HL-60 (cell line): ENCODE measurements around the gene U2AF2.

Source experiments
- DNase-seq, 2 experiments: peaks; one replicate each; pipeline ENCODE4 v3.0.0-alpha.2; 2010 to 2020; ENCODE audit warnings: low read depth in 1 of 2, low spot score in 1 of 2
- H3K27ac ChIP-seq: fragments of 250-450 bp; sonication (Bioruptor Pico); replicated peaks from 2 replicates; pipeline ENCODE4 v1.5.1; 2020; ENCODE audit warnings: mild to moderate bottlenecking, moderate library complexity
- H3K27me3 ChIP-seq: fragments of 250-450 bp; sonication (Bioruptor Pico); 2 replicates; pipeline ENCODE4 v1.5.1; 2021; ENCODE audit warnings: mild to moderate bottlenecking, moderate library complexity; ENCODE audit not compliant: insufficient read depth, poor library complexity, severe bottlenecking
- H3K4me3 ChIP-seq: replicated peaks from 2 replicates; pipeline ENCODE4 v1.5.1; 2011; ENCODE audit warnings: mild to moderate bottlenecking, control low read depth, low read length; ENCODE audit not compliant: insufficient read depth
- CTCF ChIP-seq: IDR thresholded peaks from one replicate; pipeline ENCODE4 v1.5.1; 2011; ENCODE audit warnings: low read length, control low read depth, inconsistent platforms; ENCODE audit not compliant: insufficient read depth
- GABPA ChIP-seq: IDR thresholded peaks from 2 replicates; pipeline ENCODE4 v1.6.1; 2012; ENCODE audit warnings: low read depth
- POLR2AphosphoS5 ChIP-seq: IDR thresholded peaks from 2 replicates; pipeline ENCODE4 v1.6.1; 2012; ENCODE audit warnings: low read depth
- REST ChIP-seq: IDR thresholded peaks from 2 replicates; pipeline ENCODE4 v1.6.1; 2012; ENCODE audit warnings: low read depth; ENCODE audit not compliant: insufficient replicate concordance
- SPI1 ChIP-seq: IDR thresholded peaks from 2 replicates; pipeline ENCODE4 v1.6.1; 2012; ENCODE audit warnings: low read depth, mild to moderate bottlenecking, borderline replicate concordance

Gene U2AF2

GRCh38 chr19:55697698-55698097, 42.9 kb downstream of the U2AF2 start:
- H3K27me3 ChIP-seq, result no peaks in the 10 kb centered on the region
- DNase-seq, result no peak
- no peak overlapping the region for H3K4me3 ChIP-seq
- TF ChIP-seq CTCF (no peak), REST (no peak), SPI1 (no peak), POLR2AphosphoS5 (no peak), GABPA (no peak)
- H3K27ac ChIP-seq, result no peak overlapping the region

DNA sequence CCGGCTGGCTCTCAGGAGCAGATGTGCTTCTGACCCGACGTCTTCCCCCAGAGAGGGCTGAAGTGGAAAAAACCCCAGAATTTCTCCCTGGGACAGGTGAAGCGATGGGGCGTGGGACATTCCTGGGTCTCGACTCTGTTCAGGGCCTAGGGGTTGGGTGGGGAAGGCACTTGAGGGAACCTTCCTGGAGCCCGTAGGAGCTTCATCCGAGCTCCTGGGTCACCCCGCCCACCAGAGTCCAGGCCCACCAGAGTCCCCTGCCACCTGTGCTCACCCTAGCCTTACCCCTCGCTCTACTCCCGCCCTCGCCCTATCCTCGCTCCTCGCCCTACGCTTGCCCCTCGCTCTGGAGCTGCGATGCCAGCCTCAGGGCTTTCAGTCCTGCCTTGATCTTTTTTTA, 43.4 kb downstream of the U2AF2 start:
- DNase-seq, result no peak
- Histone ChIP-seq H3K4me3 (no peak overlapping the region), H3K27ac (no peak overlapping the region), H3K27me3 (no peaks in the 10 kb centered on the region)
- no peak for TF ChIP-seq SPI1
- TF ChIP-seq CTCF, result no peak
- TF ChIP-seq GABPA, result no peak
- TF ChIP-seq REST, result no peak
- TF ChIP-seq POLR2AphosphoS5, result no peak

GRCh38 chr19:55699221-55699620, 44.4 kb downstream of the U2AF2 start:
- no peak for TF ChIP-seq REST
- TF ChIP-seq SPI1, result no peak
- TF ChIP-seq GABPA, result no peak
- no peak for TF ChIP-seq POLR2AphosphoS5
- no peak for TF ChIP-seq CTCF
- Histone ChIP-seq H3K27me3 (no peaks in the 10 kb centered on the region), H3K4me3 (no peak overlapping the region), H3K27ac (no peak overlapping the region)
- DNase-seq, result no peak
